RWPE2 (cell line): ENCODE measurements around the gene GINS1.

ENCODE experiments used
- ATAC-seq: fragments of 200-7000 bp; cut with Tn5 transposase; 3 replicates; pipeline ENCODE4 v1.9.1; 2021; ENCODE audit warnings: low read depth
- DNase-seq: peaks from one replicate; pipeline ENCODE4 v3.0.0-alpha.2; 2020; ENCODE audit warnings: low spot score
- H3K27ac ChIP-seq: fragments of 450-650 bp; 2 replicates; pipeline ENCODE4 v1.5.1; 2017; ENCODE audit warnings: mild to moderate bottlenecking; ENCODE audit not compliant: poor library complexity, severe bottlenecking
- H3K27me3 ChIP-seq: fragments of 250-450 bp; sonication (Bioruptor Pico); 2 replicates; pipeline ENCODE4 v1.5.1; 2021; ENCODE audit warnings: mild to moderate bottlenecking, moderate library complexity; ENCODE audit not compliant: insufficient read depth, poor library complexity, severe bottlenecking
- H3K36me3 ChIP-seq: fragments of 250-450 bp; sonication (Bioruptor Pico); 2 replicates; pipeline ENCODE4 v1.5.1; 2020; ENCODE audit warnings: low read depth, mild to moderate bottlenecking, moderate library complexity
- H3K4me1 ChIP-seq: fragments of 250-450 bp; sonication (Bioruptor Pico); 2 replicates; pipeline ENCODE4 v1.5.1; 2021; ENCODE audit warnings: mild to moderate bottlenecking, moderate library complexity; ENCODE audit not compliant: insufficient read depth, poor library complexity, severe bottlenecking
- H3K4me3 ChIP-seq: fragments of 250-450 bp; sonication (Bioruptor Pico); 2 replicates; pipeline ENCODE4 v1.5.1; 2021; ENCODE audit warnings: mild to moderate bottlenecking, moderate library complexity; ENCODE audit not compliant: severe bottlenecking
- H3K9me3 ChIP-seq: fragments of 250-450 bp; sonication (Bioruptor Pico); 2 replicates; pipeline ENCODE4 v1.5.1; 2021; ENCODE audit warnings: mild to moderate bottlenecking, moderate library complexity; ENCODE audit not compliant: severe bottlenecking
- TF ChIP-seq, protein P1 (sequence below): fragments of 450-650 bp; IDR thresholded peaks from one replicate; pipeline ENCODE4 v1.5.1; 2017; ENCODE audit warnings: mild to moderate bottlenecking, moderate library complexity; ENCODE audit not compliant: poor library complexity, severe bottlenecking

Gene GINS1

DNA sequence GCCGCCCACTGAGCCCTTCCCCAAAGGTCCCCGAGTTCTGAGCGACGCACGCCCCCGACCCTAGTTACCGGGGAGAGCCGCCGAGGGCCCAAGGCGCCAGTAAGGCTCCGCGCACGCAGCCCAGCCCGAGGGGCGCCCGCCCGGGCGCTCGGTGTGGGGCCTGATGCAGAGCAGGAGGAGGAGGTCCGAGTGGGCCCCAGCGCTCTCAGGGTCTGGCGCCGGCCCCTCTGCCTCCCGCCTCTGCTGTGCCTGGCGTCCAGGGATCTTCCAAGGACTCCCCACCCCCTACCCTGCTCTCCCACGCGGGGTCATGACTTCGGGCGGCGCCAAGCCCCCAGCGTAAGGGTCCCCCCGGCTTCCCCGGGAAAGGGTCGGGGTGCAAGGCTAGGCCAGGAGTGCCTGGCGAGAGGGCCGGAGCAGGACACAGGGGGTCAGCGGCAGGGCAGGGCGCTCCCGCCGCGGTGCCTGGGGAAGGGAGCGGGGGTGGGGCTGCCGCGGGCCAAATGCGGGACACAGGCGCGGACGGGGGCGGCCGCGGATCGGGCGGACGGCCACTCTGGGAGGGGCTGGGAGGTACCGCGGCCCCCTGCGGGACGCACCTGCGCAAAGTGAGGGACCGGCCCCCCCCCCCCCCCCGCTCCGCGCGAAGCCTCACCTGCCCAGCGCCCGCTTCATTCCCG, 17.5 kb upstream of the GINS1 start:
- peak; percentile 63 for DNase-seq
- peaks cover 7% of the 10 kb centered on the region for H3K4me1 ChIP-seq
- H3K36me3 ChIP-seq, result peaks cover 4% of the 10 kb centered on the region
- H3K9me3 ChIP-seq, result no peaks in the 10 kb centered on the region
- no peaks in the 10 kb centered on the region for H3K27me3 ChIP-seq
- peak overlapping the region; percentile 98 for H3K4me3 ChIP-seq
- TF ChIP-seq, protein P1, sequence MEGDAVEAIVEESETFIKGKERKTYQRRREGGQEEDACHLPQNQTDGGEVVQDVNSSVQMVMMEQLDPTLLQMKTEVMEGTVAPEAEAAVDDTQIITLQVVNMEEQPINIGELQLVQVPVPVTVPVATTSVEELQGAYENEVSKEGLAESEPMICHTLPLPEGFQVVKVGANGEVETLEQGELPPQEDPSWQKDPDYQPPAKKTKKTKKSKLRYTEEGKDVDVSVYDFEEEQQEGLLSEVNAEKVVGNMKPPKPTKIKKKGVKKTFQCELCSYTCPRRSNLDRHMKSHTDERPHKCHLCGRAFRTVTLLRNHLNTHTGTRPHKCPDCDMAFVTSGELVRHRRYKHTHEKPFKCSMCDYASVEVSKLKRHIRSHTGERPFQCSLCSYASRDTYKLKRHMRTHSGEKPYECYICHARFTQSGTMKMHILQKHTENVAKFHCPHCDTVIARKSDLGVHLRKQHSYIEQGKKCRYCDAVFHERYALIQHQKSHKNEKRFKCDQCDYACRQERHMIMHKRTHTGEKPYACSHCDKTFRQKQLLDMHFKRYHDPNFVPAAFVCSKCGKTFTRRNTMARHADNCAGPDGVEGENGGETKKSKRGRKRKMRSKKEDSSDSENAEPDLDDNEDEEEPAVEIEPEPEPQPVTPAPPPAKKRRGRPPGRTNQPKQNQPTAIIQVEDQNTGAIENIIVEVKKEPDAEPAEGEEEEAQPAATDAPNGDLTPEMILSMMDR, result no peak
- peak; percentile 38 for ATAC-seq
- peak overlapping the region; percentile 61 for H3K27ac ChIP-seq

DNA sequence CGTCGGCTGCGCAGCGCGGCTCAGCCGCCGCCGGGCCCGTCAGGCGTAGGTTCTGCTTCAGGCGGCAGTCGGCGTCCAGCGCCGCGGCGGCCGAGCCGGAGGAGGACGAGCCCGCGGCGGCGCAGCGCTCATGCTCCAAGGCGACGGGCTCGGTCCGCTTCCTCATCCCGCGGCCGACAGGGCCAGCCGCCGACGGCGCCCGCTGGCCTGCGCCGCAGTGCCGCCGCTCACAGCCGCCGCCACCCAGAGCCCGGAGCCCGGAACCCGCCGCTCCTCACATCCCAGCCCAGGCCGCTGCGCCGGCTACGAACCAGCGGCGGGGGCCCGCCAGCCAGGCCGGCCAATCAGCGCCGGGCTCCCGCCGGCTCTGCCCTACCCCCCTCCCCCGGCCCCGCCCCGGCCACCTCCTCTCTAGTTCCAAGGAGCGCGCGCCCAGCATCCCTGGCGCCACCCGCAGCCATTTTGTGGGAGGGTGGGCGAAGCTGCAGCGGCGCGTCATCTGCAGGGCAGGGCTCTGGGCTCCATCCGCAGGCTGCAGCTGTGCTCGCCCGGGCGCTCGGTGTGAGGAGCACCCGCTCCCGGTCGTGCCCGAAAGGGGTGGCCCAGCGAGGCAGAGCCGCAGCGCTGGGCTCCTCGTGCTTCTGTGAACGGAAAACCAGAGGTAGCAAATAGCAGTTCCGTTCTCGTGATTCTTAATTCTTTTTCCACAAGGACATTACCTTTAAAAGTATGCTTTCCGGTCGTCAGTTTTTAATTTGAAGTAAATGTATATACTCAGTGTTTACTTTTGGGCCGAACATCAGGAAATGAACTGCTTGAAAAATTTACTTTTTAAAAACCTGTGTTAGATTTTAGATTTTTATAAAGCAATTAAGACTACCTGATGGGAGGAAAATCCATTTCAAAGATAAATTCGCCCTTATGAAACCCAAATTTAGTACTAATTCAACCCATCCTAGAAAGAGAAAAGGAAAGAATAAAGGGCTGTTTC, 16.6 kb upstream of the GINS1 start, which contains the start of gene ABHD12:
ABHD12 (minus strand) TSS at position 298 of the 991 bp plus-strand sequence; CDS start at position 166, 132 bp downstream.
- Histone ChIP-seq H3K27me3 (no peaks in the 10 kb centered on the region), H3K4me3 (peak within 1 kb of the TSS; percentile 98), H3K27ac (peak within 1 kb of the TSS; percentile 61), H3K9me3 (no peaks in the 10 kb centered on the region), H3K4me1 (peaks cover 7% of the 10 kb centered on the region), H3K36me3 (peaks cover 4% of the 10 kb centered on the region)
- TF ChIP-seq, protein P1, result no peak
- ATAC-seq (peak; percentile 94), DNase-seq (peak; percentile 96)

DNA sequence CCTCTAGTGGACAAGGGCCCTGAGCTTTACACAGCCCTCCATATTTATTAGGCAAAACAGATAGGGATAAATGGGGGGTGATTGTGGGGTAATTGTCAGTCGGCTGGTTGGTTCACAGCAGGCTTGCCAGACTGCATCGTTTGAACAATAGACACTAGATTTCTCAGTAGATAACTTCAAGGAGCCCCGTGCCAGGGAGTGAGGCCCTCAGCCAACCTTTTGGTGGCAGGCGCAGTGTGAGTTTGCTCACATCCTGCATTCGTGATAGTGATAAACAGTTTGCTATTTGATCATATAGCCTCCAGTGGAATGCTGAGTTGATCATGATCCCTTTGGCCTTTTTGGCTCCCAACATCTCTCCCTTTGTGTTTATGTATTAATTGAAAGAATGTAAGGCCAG, 13.2 kb upstream of the GINS1 start:
- Histone ChIP-seq H3K4me1 (peaks cover 4% of the 10 kb centered on the region), H3K27ac (no peak overlapping the region), H3K27me3 (no peaks in the 10 kb centered on the region), H3K36me3 (no peaks in the 10 kb centered on the region), H3K9me3 (no peaks in the 10 kb centered on the region), H3K4me3 (no peak overlapping the region)
- TF ChIP-seq, protein P1, result no peak
- DNase-seq, result no peak
- ATAC-seq, result no peak

DNA sequence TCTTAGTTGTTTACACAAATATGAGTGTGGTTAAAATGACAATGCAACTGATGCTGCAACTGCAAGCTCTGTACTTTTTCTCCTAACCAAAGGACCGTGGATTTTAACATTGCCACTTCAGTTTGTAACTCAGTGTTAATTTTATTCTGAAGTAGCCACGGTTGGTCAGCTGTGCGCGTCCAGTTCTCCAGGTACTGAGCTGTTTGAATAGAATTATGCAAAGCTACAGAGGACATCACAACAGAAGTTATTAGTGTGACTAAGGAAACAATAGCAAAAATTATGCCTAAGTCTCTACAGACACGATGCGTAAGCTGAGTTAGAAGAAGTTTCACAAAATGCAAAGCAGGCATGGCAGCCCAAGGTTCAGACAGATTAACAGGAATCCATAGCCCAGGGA, 12.5 kb upstream of the GINS1 start:
- no peak for ATAC-seq
- DNase-seq, result no peak
- no peaks in the 10 kb centered on the region for H3K27me3 ChIP-seq
- no peaks in the 10 kb centered on the region for H3K9me3 ChIP-seq
- H3K4me3 ChIP-seq, result no peak overlapping the region
- no peak overlapping the region for H3K27ac ChIP-seq
- H3K4me1 ChIP-seq, result peaks cover 4% of the 10 kb centered on the region
- H3K36me3 ChIP-seq, result no peaks in the 10 kb centered on the region
- TF ChIP-seq, protein P1, result no peak
